ENCODE data around the gene PACS2.

DNA sequence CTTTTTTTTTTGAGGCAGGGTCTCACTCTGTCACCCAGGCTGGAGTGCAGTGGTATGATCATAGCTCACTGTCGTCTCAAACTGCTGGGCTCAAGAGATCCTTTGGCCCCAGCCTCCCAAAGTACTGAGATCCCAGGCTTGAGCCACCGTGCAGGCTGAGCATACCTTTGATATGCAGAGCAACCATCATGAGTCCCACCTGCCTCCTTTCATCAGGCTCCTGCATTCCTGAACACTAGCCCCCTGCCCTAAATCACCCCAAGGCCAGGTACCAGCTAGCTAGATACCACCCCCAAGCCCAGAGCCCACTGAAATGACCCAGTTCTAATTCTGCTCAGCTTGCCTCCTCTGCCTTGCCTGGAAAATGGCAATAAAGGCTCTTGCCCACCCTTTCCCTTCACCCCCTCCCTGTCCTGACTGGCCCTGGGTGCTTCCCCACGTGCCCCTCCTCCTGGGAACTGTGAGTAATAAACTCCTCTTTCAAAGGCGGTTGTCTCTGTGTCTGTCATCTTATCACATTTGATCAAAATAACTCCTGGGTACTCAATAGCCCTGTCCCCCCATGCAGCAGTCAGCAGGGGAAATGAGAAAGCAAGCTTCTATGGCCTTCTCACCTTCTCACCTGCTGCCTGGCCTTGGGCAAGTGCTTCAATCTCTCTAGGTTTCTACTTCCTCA is 7.4 kb upstream of the PACS2 start:
- TF ChIP-seq, protein P1, sequence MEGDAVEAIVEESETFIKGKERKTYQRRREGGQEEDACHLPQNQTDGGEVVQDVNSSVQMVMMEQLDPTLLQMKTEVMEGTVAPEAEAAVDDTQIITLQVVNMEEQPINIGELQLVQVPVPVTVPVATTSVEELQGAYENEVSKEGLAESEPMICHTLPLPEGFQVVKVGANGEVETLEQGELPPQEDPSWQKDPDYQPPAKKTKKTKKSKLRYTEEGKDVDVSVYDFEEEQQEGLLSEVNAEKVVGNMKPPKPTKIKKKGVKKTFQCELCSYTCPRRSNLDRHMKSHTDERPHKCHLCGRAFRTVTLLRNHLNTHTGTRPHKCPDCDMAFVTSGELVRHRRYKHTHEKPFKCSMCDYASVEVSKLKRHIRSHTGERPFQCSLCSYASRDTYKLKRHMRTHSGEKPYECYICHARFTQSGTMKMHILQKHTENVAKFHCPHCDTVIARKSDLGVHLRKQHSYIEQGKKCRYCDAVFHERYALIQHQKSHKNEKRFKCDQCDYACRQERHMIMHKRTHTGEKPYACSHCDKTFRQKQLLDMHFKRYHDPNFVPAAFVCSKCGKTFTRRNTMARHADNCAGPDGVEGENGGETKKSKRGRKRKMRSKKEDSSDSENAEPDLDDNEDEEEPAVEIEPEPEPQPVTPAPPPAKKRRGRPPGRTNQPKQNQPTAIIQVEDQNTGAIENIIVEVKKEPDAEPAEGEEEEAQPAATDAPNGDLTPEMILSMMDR (IDR thresholded peaks at IDR 0.05), result no peak
- TF ChIP-seq ZFX (IDR thresholded peaks at IDR 0.05; ENCODE audit: borderline replicate concordance), result no peak
